A549 (cell line): ENCODE data around the gene RGS6.

Source experiments
- CTCF ChIP-seq: fragments of >200 bp; sonication (Bioruptor Twin); formaldehyde crosslinking; IDR thresholded peaks from 3 replicates; pipeline ENCODE4 v1.5.1; 2016
- EP300 ChIP-seq, 2 experiments: fragments of >200 bp; sonication (Bioruptor Twin); formaldehyde crosslinking; IDR thresholded peaks; 2 replicates in 1 of 2; 3 replicates in 1 of 2; pipeline ENCODE4 v1.6.1; 2016 to 2017
- HES2 ChIP-seq: fragments of >200 bp; sonication (Bioruptor Twin); formaldehyde crosslinking; IDR thresholded peaks from 2 replicates; pipeline ENCODE4 v1.6.1; 2016
- HMGXB4 ChIP-seq: fragments of 250-450 bp; sonication (Bioruptor Pico); IDR thresholded peaks from 2 replicates; pipeline ENCODE4 v1.5.0; 2021; ENCODE audit warnings: mild to moderate bottlenecking, moderate library complexity, borderline replicate concordance
- JUN ChIP-seq, 2 experiments: fragments of >200 bp; sonication (Bioruptor Twin); formaldehyde crosslinking; IDR thresholded peaks; 2 replicates in 1 of 2; 3 replicates in 1 of 2; pipeline ENCODE4 v1.6.1; 2016 to 2017
- MAFK ChIP-seq: fragments of 450-650 bp; IDR thresholded peaks from 2 replicates; pipeline ENCODE4 v1.6.1; 2014; ENCODE audit not compliant: partially characterized antibody
- MAX ChIP-seq: IDR thresholded peaks from 2 replicates; pipeline ENCODE4 v1.6.1; 2012
- POLR2A ChIP-seq: IDR thresholded peaks from 2 replicates; pipeline ENCODE4 v1.6.1; 2012; ENCODE audit warnings: mild to moderate bottlenecking, low read length
- RAD21 ChIP-seq, 2 experiments: fragments of >200 bp in 1 of 2; sonication (Bioruptor Twin) in 1 of 2; formaldehyde crosslinking in 1 of 2; IDR thresholded peaks in 1 of 2; conservative IDR thresholded peaks in 1 of 2; 2 replicates in 1 of 2; 3 replicates in 1 of 2; pipeline ENCODE4 v1.6.1; 2012 to 2018; ENCODE audit warnings: inconsistent platforms in 1 of 2
- REST ChIP-seq: fragments of 200-600 bp; sonication (generic); IDR thresholded peaks from 2 replicates; pipeline ENCODE4 v1.6.1; 2016; ENCODE audit warnings: antibody characterized with exemption, mild to moderate bottlenecking, moderate library complexity

GRCh38 chr14:72565149-72565559 is 632.9 kb downstream of the RGS6 start:
- TF ChIP-seq HES2 (no peak), POLR2A (no peak), MAFK (no peak), CTCF (no peak), EP300 (IDR thresholded peaks at IDR 0.05) (no peak), JUN (IDR thresholded peaks at IDR 0.05) (no peak), REST (no peak), RAD21 (conservative IDR thresholded peaks at IDR 0.05 in 1 of 2, IDR thresholded peaks at IDR 0.05 in 1 of 2) (no peak), MAX (no peak), HMGXB4 (CRISPR knock-in tag) (no peak)
